Esophagus squamous epithelium (tissue), 4 donors: ENCODE data around the gene ARMC5.

Experiments
- POLR2A ChIP-seq, 4 donors: fragments of 450-650 bp; IDR thresholded peaks; one replicate each; pipeline ENCODE4 v1.6.1; 2017; ENCODE audit warnings: antibody characterized with exemption in 4 of 4, mild to moderate bottlenecking in 4 of 4, moderate library complexity in 3 of 4
- TF ChIP-seq, protein P1 (sequence below), 6 experiments: fragments of 450-650 bp in 4 of 6; fragments of 200-600 bp in 2 of 6; sonication (generic) in 2 of 6; IDR thresholded peaks; one replicate each; pipeline ENCODE4 v1.5.1; 2016 to 2019; ENCODE audit warnings: antibody characterized with exemption in 6 of 6, mild to moderate bottlenecking in 4 of 6, moderate library complexity in 4 of 6

DNA sequence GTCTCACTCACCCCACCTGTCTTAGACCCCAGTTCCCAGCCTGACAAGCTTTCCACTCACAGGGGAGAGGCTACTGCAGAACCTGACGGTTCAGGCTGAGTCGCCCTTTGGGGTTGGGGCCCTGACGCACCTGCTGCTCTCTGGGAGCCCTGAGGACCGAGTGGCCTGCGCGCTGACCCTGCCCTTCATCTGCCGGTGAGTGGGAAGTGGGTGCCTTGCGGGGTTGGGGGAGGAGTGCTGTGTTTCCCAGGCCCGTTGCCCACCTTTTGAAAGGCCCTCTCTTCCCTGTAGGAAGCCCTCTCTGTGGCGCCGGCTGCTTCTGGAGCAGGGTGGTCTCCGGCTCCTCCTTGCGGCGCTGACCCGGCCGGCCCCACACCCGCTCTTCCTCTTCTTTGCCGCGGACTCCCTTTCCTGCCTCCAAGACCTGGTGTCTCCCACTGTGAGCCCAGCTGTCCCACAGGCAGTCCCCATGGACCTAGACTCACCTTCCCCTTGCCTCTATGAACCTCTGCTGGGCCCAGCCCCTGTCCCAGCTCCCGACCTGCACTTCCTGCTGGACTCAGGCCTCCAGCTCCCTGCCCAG is 6.6 kb downstream of the ARMC5 start:
- TF ChIP-seq, protein P1, sequence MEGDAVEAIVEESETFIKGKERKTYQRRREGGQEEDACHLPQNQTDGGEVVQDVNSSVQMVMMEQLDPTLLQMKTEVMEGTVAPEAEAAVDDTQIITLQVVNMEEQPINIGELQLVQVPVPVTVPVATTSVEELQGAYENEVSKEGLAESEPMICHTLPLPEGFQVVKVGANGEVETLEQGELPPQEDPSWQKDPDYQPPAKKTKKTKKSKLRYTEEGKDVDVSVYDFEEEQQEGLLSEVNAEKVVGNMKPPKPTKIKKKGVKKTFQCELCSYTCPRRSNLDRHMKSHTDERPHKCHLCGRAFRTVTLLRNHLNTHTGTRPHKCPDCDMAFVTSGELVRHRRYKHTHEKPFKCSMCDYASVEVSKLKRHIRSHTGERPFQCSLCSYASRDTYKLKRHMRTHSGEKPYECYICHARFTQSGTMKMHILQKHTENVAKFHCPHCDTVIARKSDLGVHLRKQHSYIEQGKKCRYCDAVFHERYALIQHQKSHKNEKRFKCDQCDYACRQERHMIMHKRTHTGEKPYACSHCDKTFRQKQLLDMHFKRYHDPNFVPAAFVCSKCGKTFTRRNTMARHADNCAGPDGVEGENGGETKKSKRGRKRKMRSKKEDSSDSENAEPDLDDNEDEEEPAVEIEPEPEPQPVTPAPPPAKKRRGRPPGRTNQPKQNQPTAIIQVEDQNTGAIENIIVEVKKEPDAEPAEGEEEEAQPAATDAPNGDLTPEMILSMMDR (IDR thresholded peaks at IDR 0.05), result no peak
- TF ChIP-seq POLR2A (IDR thresholded peaks at IDR 0.05), result no peak
